DMS114 treated with DMSO at 0.1 percent for 48 hours (cell line): ENCODE data around the gene LAP3.
A peak's percentile ranks its signal among the peaks of the same experiment; 100 is the strongest.

Experiments used
- DNase-seq: peaks from one replicate; lab custom pipeline; 2025; ENCODE audit not compliant: unreplicated experiment; lab: John Stamatoyannopoulos, UW

LAP3 gene

GRCh38 chr4:17616283-17616682 is 39.3 kb downstream of the LAP3 start:
- no peak for DNase-seq

- DNase-seq: no peak
Observed at GRCh38 chr4:17618926-17619325, 41.9 kb downstream of the LAP3 start.

GRCh38 chr4:17619416-17620105 is 42.6 kb downstream of the LAP3 start:
- DNase-seq: no peak

DNA sequence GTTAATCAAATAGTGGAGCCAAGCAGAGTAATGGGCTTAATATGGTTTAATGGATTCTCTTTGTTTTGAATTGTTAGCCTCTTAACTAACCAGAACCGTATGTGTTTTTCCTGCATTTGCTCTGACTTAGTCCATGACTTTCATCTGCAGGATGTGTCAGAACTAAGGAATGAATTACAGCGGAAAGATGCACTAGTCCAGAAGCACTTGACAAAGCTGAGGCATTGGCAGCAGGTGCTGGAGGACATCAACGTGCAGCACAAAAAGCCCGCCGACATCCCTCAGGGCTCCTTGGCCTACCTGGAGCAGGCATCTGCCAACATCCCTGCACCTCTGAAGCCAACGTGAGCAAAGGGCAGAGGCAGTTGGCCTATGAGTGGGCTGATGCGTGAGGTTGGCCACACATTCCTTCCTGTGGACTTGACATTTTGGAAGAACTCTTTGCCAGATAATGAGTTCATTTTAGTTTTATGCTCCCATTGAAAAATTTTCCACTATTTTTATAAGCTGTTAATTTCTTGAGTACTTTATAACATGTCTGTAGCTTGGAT is 46.5 kb downstream of the LAP3 start:
- no peak for DNase-seq

- DNase-seq: no peak
Observed at GRCh38 chr4:17624821-17625220, 47.8 kb downstream of the LAP3 start.

GRCh38 chr4:17630228-17630627 is 53.2 kb downstream of the LAP3 start:
- DNase-seq: no peak

DNA sequence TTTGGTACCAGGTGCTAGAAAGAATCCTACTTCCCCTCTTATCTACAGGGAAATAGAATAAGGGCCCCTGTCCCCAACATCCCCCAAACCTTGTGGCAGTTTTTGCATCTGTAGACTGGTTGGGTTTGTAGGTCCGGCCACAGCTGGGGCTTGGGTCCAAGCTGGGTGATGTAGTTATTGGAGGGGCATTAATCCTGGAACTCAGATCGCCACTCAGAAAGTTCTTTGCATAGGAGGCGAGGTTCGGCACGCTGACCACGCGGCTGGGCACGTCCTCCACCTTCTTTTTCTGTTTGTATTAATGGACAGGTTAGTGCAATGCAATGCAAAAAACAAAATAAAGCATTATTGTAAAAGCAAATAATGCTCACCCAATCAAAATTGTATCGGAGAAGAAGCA is 56.6 kb downstream of the LAP3 start:
- DNase-seq: no peak

GRCh38 chr4:17635056-17635455 is 58.1 kb downstream of the LAP3 start:
- no peak for DNase-seq

- DNase-seq: no peak
Observed at GRCh38 chr4:17636341-17636695, 59.3 kb downstream of the LAP3 start.

GRCh38 chr4:17636696-17637622 is 60.0 kb downstream of the LAP3 start:
- DNase-seq: peak; percentile 54

DNA sequence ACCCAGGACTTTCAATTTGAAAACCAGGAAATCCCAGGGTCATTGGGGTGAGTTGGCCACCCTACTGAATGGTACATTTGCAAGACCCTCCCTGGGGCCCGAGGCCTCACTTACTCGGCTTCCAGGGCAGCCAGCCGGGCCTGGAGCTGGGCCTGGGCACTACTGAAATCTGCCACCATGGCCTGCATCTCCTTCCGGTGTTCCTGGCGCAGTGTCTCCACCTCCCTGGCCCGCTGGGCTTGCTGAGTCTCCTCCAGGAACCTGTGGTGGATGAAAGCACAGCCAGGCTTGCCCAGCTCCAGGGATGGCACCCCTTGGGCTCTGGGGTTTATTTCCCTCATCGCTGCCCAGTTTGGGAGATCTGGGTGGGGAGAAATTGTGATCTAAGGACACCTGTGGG is 62.1 kb downstream of the LAP3 start:
- DNase-seq: no peak

DNA sequence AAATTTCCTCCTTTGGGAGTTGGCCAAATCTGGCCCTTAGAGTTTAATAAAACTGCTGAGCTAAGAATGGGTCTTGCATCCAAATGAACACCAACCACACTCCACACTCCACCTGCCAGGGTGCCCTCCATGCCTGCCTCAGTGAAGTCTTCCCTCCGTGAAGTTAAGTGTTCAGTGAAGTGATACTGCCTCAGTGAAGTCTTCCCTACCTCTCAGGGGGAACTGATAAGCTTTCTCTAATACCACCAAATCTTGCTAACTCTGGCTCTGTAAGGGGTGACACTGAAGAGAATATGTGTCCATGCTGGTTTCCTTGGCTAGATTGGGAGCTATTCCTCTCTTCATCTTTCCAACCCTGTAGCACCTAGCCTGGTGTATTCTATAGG is 65.4 kb downstream of the LAP3 start:
- DNase-seq: no peak

DNA sequence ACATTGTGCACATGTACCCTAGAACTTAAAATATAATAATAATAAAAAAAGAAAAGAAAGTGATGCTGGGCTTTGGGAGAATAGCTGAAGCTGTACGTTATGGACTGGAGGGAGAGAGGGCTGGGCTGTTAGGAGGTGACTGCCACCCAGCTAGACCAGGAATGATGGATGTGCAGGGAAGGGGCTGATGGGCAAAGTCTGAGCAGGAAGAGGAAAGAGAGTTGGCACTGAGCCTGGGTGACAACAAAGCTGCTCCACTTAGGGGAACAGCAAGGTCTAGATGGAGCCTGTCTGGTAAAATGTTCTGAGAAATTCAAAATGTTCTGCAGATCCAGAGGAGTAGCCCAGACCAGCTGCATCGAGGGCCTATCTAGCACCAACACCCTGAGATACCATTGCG is 69.7 kb downstream of the LAP3 start:
- DNase-seq: no peak

- DNase-seq: no peak
Observed at GRCh38 chr4:17647176-17647806, 70.3 kb downstream of the LAP3 start.

DNA sequence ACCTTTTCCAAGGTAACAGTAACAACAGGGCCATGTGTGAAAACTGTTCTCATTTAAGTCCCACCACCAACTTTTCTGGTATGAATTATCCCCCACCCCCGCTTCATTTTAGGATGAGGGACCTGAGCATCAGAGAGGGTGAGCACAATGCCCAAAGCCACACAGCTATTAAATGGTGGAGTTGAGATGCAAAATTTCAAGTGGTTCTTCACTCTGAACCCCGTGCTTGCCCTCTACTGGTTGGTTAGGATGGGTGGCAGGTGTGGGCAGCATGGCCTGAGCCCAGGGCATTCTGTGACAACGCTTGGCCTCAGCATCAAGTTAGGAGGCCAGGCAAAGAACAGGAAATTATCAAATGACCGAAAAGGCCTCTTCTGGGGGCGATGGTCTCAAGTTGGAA is 70.9 kb downstream of the LAP3 start:
- no peak for DNase-seq

DNA sequence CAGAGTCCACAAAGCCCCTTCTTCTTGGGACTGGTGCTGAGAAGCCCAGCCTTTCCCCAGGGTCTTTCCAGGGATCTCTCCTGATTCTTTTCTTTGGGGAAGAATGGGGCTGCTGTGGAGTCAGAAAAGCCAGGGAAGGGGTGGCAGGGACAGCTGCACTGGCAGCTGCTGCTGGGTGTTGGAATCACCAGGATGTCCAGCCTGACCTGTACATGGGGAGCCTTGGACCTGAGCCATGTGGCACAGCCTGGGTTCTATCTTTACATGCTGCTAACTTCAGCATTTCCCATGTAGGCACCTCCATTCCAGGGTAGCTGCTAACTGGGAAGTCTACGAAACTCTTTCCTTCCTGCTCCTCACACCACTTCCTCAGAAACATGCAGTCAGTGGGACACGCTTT is 73.4 kb downstream of the LAP3 start:
- no peak for DNase-seq

- no peak for DNase-seq
Observed at GRCh38 chr4:17654701-17655100, 77.7 kb downstream of the LAP3 start.

DNA sequence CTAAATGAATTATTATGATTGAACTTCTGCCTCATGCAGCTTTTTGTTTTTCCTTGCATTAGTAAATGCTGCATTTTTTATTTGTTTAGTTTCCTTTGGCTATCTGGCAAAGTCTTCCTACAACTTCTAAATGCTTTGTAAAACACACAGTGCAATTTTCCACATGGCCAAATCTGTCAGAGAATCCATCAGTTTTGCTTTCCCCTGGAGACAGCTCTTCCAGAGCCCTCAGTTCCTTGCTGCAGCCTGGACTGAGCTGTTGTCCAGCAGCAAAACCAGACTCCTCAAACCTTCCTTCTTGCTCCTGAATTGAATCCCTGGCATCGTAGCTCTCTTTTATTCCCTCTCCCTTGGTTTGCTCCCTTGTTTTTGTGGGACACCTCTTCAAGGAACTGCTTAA is 80.1 kb downstream of the LAP3 start:
- no peak for DNase-seq
